ENCODE results near the gene TM4SF20. TPM values are rescaled to one million over a fixed set of nuclear protein-coding genes. Genes with fewer than 3 reads are reported as not detected.
"Not testable (repeated sequence)": the region's sequence is repeated elsewhere in the genome, so short reads cannot be mapped to it uniquely, and the experiment has no call there.

The TM4SF20 gene
- total RNA-seq, 1 donor from 2014 or later: not detected

- intact Hi-C loops (cut with micrococcal nuclease): no loop called here
Observed at GRCh38 chr2:227398684-227399670, 19.9 kb upstream of the TM4SF20 start.

GRCh38 chr2:227397562-227397961 is 18.5 kb upstream of the TM4SF20 start:
- intact Hi-C loops (cut with micrococcal nuclease): no loop called here

GRCh38 chr2:227395556-227395955 is 16.4 kb upstream of the TM4SF20 start:
- intact Hi-C loops (cut with micrococcal nuclease): no loop called here

- intact Hi-C loops (cut with micrococcal nuclease): no loop called here
Observed at GRCh38 chr2:227394401-227394800, 15.3 kb upstream of the TM4SF20 start.

- intact Hi-C loops (cut with micrococcal nuclease): no loop called here
Observed at GRCh38 chr2:227390468-227391256, 11.6 kb upstream of the TM4SF20 start.

- intact Hi-C loops (cut with micrococcal nuclease): no loop called here
Observed at GRCh38 chr2:227389661-227390060, 10.6 kb upstream of the TM4SF20 start.

GRCh38 chr2:227389231-227389630 is 10.1 kb upstream of the TM4SF20 start:
- intact Hi-C loops (cut with micrococcal nuclease): no loop called here

- intact Hi-C loops (cut with micrococcal nuclease): no loop called here
Observed at GRCh38 chr2:227388537-227389011, 9.5 kb upstream of the TM4SF20 start.

GRCh38 chr2:227387583-227387982 is 8.5 kb upstream of the TM4SF20 start, which contains the start of gene SCYGR1:
Gene SCYGR1, minus strand, starts transcription at chr2:227387949. Its CDS starts 0 bp downstream, at chr2:227387949.
- intact Hi-C loops (cut with micrococcal nuclease): not testable (repeated sequence)

- intact Hi-C loops (cut with micrococcal nuclease): no loop called here
Observed at GRCh38 chr2:227386630-227387029, 7.5 kb upstream of the TM4SF20 start.

GRCh38 chr2:227383686-227384085 is 4.6 kb upstream of the TM4SF20 start:
- intact Hi-C loops (cut with micrococcal nuclease): no loop called here

- intact Hi-C loops (cut with micrococcal nuclease): not testable (repeated sequence)
Observed at GRCh38 chr2:227382241-227382835, 3.2 kb upstream of the TM4SF20 start.

GRCh38 chr2:227378371-227378782 is 729 bp downstream of the TM4SF20 start:
- intact Hi-C loops (cut with micrococcal nuclease): no loop called here

- intact Hi-C loops (cut with micrococcal nuclease): no loop called here
Observed at GRCh38 chr2:227377467-227378351, 1.4 kb downstream of the TM4SF20 start.

GRCh38 chr2:227376656-227377396 is 2.3 kb downstream of the TM4SF20 start:
- intact Hi-C loops (cut with micrococcal nuclease): no loop called here

GRCh38 chr2:227374158-227374557 is 4.9 kb downstream of the TM4SF20 start:
- intact Hi-C loops (cut with micrococcal nuclease): no loop called here

GRCh38 chr2:227373389-227373788 is 5.7 kb downstream of the TM4SF20 start:
- intact Hi-C loops (cut with micrococcal nuclease): no loop called here

- intact Hi-C loops (cut with micrococcal nuclease): no loop called here
Observed at GRCh38 chr2:227370791-227371312, 8.3 kb downstream of the TM4SF20 start.

- intact Hi-C loops (cut with micrococcal nuclease): no loop called here
Observed at GRCh38 chr2:227370092-227370491, 9.0 kb downstream of the TM4SF20 start.

All from T-helper 2 cell treated with Interferon-gamma antibody and Interleukin-4, amounts not matched to agents 100 ng/mL and 5 ng/mL, for 36 hours (primary cell).